RWPE1 (cell line): ENCODE measurements around the gene CLRN1.

Source experiments
- CTCF ChIA-PET: fragments of 350-600 bp; sonication (Branson Sonifier 250); formaldehyde crosslinking; extraction: SDS; loops from one replicate; lab custom pipeline; 2021; lab: Yijun Ruan, JAX
- POLR2A ChIA-PET: fragments of 400-600 bp; formaldehyde crosslinking; extraction: SDS; loops from one replicate; lab custom pipeline; 2020; ENCODE audit warnings: antibody characterized with exemption; ENCODE audit not compliant: low non-redundant PET; lab: Yijun Ruan, JAX
- DNase-seq: peaks from one replicate; pipeline ENCODE4 v3.0.0; 2012; ENCODE audit warnings: low spot score
- H3K27ac ChIP-seq: fragments of 450-650 bp; 2 replicates; pipeline ENCODE4 v1.5.1; 2017
- CTCF ChIP-seq: fragments of 450-650 bp; conservative IDR thresholded peaks from 2 replicates; pipeline ENCODE4 v1.5.1; 2017; ENCODE audit warnings: low read depth, mild to moderate bottlenecking

Gene CLRN1

DNA sequence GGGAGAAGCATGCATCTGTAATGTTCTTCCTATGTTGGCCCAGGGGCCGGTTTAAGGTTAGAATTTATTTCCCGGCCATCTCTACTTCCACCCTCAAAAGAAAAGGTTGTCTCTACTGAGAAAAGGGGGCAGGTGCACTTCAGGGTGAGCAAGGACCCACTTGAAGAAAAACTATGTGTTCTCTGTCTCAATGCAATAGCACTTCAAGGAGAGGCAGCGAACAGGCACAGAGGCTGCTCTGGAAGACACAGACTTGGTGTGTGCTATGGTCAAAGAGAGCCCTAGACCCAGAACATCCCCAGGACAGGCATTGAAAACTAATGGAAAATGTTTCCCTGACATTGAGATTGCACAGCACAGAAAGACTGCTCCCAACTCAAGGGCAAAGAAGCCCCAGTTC, 74.9 kb downstream of the CLRN1 start:
- no peak for DNase-seq
- ChIA-PET POLR2A (no interaction called here), CTCF (no interaction called here)
- H3K27ac ChIP-seq: no peak overlapping the region
- TF ChIP-seq CTCF: no peak

DNA sequence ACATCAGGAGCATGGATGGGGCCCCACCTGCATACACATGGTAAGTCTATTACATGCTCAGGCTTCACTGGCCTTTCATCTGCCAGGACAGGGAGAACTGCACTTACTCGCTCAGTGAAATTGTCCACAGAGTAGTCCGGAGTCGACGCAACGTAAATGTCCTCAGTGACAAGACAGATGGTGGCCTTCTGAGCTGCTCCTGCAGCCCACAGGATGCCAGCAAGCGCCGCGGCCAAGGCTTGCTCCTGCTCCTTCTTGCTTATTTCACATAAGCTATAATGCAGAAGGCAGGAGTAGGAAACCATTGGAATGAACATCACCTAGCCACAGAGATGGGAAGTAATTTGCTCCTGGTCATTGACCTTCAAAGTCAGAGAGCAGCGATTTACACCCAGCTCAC, 81.7 kb downstream of the CLRN1 start:
- no peak overlapping the region for H3K27ac ChIP-seq
- no peak for TF ChIP-seq CTCF
- no peak for DNase-seq
- POLR2A ChIA-PET: interaction anchor here (0.7 kb wide), 1 partner anchor 19 kb away, joined by 6 read pairs; no protein-coding TSS in a partner anchor
- CTCF ChIA-PET: interaction anchor here (0.5 kb wide), 1 partner anchor 233 kb away, joined by 4 read pairs; no protein-coding TSS in a partner anchor

GRCh38 chr3:150890295-150890694, 82.2 kb downstream of the CLRN1 start:
- CTCF ChIA-PET: no interaction called here
- POLR2A ChIA-PET: no interaction called here
- TF ChIP-seq CTCF: no peak
- DNase-seq: no peak
- no peak overlapping the region for H3K27ac ChIP-seq

- TF ChIP-seq CTCF: no peak
- POLR2A ChIA-PET: no interaction called here
Observed at GRCh38 chr3:150889106-150889505, 83.4 kb downstream of the CLRN1 start.

DNA sequence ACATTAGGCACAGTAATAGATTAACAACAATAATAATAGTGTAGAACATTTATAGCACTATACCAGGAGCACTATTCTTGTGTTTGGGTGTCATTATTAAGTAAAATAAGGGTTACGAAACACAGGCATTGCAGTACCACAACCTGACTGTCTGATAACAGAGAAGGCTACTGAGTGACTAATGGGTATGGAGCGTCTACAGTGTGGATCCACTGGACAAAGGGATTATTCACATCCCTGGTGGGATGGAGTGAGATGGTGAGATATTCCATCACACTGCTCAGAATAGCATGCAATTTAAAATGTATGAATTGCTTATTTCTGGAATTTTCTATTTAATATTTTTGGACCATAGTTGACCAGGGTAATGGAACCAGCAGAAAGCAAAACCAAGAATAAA, 85.5 kb downstream of the CLRN1 start:
- ChIA-PET POLR2A (no interaction called here), CTCF (no interaction called here)
- DNase-seq: no peak
- no peak overlapping the region for H3K27ac ChIP-seq
- no peak for TF ChIP-seq CTCF

More at GRCh38 chr3:150889106-150889505, 83.4 kb downstream of the CLRN1 start:
- no peak overlapping the region for H3K27ac ChIP-seq
- DNase-seq: no peak
- CTCF ChIA-PET: no interaction called here

DNA sequence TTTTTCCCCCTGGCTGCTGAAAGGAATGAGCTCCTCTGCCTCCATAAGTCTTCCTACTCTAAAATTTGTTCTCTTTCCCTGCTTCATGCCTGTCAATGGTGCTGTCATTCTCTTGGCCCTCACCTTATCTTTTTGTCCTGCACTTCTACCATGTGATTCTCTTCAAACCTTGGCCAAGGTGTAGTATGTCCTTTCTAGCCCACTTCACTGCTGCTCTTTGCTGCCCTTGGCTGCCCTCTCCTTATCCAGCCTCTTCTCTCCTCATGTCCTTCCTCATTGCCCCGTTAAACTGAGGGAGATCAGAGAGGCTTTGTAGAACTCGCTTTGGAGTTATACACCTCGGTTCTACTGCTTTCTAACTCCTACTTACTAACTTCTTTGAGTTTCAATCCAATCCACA, 87.0 kb downstream of the CLRN1 start:
- DNase-seq: no peak
- H3K27ac ChIP-seq: no peak overlapping the region
- no peak for TF ChIP-seq CTCF
- ChIA-PET CTCF (no interaction called here), POLR2A (no interaction called here)
